DMS153 treated with DMSO at 0.1 percent for 48 hours (cell line): Measurements from ENCODE around the gene EME2.

ENCODE experiments used
- DNase-seq: peaks from one replicate; lab custom pipeline; 2025; ENCODE audit not compliant: unreplicated experiment; lab: John Stamatoyannopoulos, UW

EME2 gene

DNA sequence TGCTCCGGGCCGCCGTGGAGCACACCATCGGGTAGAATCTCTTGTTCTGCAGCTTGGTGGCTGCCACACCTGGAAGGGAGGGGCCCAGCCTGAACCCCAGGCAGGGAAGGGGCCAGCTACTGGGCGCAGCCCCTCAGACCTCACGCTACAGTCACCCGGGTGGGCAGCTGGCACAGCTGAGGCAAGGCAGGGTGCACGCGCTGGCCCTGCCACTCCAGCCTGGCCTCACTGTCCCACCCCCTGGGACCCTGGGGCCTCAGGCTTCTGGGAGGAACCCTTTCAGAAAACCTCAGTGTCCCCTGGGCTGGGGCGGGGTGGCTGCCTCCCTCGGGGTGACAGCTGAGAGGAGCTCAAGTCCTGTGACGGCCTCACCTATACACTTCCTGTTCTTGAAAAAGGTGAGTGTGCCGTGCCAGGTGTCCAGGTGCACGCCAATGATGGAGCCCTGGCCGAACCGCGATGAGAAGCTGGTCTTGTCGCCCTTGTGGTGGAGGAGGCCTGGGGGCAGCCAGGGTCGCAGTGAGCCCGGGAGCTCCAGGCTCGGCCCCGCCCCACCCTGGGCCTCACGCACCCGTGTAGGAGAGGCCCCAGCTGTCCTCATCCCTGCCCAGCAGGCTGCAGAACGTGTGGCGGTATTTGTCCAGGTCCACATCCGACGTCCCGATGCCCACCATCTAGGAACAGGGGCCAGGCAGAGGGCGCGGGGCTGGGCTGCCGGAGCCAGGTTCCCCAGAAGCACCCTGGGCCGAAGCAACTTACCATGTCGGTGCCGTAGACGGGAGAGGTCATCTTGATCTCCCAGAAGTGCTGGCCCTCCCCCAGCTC, 5.0 kb downstream of the EME2 start:
- no peak for DNase-seq

DNA sequence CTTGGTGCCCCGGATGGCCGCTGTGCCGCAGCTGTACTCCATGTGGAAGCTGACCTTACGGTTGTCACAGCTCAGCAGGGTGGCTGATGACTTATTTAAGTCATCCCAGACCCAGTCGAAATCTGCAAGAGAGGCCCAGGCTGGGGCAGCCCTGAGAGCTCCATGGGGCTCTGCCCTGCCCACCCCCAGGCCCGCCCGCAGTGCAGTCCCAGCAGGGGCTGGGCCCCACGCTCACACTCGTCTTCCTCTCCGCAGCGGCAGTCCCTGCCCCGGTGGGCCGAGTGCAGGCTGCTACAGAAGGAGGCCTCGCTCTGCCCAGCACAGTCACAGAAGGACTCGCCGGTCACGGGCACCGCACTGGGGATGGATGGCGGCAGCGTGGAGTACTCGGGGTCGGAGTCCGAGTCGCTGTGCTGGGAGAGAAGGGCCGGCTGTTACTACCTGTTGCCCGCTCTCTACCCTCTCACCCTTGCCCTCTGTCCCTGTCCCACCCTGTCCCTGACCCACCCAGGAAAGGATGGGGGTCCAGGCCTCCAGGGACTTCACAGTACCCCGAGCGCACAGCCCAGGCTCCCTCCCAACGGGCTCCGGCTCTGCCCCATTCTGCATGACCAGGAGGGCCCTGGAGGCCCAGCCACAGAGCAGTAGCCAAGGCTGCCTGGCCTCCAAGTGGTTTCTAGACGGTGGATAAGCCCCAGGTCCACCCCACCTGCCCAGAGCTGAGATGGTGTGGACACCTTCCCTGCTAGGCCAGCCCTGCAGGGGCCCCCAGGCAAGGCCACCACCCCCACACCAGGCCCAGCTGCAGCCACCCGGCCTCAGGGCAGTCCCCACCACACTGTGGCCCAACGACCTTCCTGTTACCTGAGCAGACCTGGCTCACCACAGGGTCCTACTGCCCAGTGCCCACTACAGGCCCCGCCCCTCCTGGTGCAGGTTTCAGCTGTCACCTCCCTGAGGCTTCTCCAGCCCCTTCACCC, 5.9 kb downstream of the EME2 start:
- no peak for DNase-seq

DNA sequence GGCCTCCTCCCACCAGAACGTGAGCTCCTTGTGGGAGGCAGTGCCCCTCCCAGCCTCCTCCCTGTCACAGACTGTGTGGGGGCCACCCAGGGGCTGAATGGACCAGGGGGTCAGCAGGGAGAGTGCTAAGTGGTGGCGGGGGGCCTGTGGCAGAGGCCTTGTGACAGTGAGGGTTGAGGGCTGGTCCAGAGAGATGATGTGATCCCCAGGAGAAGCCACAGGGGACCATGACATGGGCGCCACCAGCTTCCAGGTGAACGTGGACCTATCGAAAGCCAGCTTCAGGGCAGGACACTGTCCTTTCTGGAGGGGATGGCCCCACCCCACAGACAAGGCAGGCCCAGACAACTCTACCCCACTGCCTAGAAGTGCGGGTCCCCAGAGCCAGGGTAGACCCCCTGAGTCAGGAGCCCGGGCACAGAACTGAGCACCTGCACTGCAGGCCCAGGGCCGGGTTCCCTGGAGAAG, 6.7 kb downstream of the EME2 start:
- DNase-seq, result no peak

DNA sequence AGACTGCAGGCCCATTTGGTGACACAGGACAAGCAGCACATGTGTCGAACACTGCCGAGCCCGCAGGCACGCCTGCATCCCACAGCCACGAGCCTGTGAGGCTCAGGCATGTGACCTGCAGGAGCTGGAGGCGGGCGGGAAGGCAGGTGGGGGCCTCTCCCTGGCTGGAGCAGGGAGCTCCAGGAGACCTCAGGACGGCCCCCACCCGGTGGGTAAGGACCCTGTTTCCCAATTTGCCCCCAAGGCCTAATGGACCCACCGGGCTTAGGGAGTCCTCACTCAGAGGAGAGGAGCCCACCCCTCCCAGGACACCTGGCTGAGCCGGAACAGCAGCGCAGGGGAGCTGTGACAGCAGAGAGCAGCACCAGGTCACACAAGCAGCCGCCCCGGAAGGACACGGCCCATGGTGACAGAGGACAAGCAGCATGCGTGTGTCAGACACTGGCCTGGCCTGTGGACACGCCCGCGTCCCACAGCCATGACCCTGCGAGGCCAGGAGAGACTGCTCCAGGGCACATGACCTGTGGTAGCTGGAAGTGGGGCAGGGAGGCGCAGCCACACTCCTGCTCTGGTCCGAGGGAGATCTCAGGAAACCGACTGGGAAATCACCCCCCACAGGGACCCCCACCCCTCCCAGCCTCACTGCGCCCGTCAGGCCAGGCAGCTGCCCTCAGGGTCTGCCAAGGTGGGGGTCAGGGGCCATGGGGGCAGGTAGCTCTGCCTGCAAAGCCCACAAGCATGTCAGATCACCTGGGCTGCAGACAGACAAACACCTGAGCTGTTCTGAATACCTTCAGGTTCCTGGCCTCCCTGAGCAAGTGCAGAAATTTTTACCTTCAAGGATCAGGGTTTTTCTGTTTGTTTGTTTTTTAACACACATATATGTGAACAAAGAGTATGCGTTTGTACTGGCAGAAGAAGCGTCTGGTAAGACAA, 7.4 kb downstream of the EME2 start:
- no peak for DNase-seq

DNA sequence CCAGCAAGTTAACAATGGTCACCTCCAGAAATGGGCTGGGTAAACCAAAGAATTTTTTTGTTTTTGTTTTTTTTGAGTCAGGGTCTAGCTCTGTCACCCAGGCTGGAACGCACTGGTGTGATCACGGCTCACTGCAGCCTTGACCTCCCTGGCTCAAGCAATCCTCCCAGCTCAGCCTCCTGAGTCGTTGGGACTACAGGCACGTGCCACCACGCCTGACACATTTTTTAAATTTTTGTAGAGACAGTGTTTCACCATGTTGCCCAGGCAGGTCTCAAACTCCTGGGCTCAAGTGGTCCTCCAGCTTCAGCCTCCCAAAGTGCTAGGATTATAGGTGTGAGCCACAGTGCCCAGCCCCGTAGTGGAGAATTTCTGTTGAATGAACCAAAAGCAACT, 8.1 kb downstream of the EME2 start:
- no peak for DNase-seq

DNA sequence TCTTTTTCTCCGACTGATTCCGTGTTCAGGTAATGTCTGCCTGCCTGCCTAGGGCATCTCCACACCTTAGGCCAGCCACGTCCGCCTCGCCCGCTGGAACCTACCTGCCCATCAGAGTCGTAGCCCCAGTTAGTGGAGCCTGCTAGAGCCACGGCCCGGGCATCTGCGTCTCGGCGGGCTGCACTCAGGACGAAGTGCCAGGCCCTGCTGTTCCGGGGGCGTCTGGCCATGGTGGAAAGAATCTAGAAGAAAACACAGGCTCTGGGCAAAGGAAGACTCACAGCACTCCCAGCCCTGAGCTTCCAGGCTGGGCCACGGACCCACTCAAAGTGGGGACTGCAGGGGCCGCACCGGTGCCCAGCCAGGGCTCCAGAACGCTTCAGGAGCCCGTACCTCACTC, 8.6 kb downstream of the EME2 start:
- no peak for DNase-seq

DNA sequence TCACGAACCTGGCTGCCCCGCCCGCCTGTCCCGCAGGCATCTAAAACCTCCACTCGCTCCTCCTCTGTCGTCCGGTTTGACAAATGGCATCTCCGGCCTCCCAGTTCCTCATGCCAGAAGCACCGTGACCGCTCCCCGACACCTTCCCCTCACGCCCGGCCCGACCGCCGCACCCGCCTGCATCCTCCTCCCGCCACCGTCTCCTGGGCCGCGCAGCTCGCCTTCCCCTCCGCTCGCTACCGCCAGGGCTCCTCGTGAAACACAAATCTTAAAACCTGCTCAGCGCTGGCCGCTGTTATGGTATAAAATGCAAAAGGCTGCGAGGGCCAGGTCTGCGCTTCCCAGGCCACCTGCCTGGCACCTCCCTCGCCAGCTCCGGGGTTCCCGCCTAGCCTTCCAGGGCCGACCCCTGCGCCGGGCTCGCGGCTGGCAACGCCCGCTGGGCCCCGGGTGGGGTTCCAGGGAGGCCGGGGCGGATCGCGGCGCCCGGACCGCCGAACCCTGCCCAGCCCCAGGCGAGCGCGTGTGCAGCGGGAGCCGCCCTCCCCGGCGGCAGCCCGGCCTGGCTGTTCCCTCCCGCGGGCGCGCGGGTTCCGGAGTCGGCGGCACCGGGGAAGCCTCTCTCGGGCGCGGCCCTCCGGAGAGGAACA, 9.3 kb downstream of the EME2 start:
- DNase-seq, result no peak

DNA sequence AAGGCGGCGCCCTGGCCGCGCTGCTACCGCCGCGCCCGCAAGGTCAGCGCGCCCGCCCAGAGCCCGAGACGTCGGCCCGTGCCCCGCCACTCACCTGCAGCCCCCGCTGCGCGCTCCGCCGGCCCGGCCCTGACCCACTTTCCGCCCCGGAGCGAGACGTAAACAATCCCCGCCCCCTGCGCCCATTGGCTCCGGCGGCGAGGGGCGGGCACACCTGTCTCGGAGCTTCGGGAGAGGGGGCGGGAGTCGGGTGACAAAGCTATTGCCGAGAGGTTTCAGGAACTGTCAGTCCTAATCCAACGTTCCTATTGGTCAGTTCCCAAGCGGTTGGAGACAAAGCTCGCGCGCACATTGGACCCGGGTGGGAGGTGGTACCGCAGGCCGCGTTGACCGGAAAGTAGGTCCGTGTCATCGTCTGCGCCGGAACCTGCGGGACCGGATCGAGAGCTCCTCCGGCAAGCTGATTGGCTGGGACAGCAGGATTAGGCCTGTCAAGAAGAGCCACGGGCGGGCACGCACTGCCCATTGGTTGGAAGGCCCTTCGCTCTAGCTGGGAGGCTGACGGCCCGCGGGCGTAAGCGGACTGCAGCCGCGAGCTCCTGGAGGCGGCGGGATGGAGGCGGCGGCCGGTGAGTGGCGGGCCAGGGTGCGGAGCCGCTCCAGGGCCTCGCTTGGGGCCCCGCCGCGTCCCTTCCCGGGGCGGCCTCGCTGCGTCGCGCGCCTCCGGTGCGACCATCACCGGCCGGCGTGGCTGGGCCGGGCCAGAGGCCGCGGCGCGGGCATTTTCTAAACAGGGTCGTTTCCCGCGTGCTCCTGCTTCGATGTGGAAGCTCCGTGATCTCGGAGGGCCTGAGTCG, 10.0 kb downstream of the EME2 start, which contains the start of the genes NUBP2 and SPSB3:
TSS of gene NUBP2 (plus strand) at position 553 of the 857 bp plus-strand sequence. CDS start at position 614, 61 bp downstream.
TSS of gene SPSB3 (minus strand) at position 164 of the 857 bp plus-strand sequence. CDS start 1,088 bp downstream, outside the sequence.
- peak; percentile 99 for DNase-seq

DNA sequence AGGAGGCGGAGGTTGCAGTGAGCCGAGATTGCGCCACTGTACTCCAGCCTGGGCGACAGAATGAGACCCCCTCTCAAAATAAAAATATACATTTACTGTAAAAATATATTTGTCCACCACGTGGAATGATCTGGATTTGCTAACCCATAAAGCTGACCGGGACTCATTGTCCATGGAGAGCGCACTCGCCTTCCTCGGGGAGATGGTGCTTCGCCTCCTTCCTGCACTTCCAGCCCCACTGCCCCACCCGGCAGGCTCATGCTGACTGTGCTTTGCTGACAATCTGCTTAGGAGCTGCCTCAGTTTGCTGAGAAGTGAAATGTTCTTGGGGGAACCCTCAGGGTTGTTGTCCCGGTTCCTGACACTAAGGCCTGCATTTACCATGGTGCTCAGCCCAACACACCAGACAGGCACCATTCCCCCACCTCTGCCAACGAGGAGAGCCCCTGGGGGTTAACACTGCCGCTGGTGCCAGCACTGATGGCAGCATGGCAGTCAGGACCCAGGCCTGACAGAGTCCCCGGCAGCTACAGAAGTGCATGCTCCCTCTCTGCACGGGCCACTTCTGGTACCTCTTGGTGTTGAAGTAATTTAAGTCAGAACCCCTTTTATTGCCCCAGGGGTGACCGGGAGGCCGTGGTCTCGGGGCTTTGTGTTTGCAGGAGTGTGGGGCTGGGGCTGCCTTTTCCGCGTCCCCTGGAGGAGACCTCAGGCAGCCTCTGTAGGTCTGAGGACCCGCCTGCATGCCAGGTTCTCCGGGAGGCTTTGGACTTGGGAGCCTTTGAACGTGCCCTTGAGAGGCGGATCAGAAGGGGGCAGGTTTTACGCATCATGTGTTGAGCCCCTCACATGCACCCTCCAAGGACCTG, 12.6 kb downstream of the EME2 start:
- DNase-seq, result no peak

DNA sequence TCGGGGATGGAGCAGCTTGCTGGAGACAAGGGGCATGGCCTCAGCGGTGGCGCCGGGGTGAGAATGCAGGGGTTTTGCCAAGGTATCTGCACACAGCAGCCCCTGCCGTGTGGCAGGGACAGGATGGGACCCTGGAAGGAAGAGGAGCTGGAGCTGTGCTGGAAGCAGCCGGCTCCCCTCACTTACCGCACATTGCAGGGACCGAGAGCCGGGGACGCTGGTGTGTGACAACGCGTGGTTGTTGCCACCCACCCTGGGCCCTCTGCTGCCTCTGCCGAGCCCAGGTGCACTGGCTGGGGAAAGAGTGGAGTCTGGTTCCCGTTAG, 13.2 kb downstream of the EME2 start:
- no peak for DNase-seq

DNA sequence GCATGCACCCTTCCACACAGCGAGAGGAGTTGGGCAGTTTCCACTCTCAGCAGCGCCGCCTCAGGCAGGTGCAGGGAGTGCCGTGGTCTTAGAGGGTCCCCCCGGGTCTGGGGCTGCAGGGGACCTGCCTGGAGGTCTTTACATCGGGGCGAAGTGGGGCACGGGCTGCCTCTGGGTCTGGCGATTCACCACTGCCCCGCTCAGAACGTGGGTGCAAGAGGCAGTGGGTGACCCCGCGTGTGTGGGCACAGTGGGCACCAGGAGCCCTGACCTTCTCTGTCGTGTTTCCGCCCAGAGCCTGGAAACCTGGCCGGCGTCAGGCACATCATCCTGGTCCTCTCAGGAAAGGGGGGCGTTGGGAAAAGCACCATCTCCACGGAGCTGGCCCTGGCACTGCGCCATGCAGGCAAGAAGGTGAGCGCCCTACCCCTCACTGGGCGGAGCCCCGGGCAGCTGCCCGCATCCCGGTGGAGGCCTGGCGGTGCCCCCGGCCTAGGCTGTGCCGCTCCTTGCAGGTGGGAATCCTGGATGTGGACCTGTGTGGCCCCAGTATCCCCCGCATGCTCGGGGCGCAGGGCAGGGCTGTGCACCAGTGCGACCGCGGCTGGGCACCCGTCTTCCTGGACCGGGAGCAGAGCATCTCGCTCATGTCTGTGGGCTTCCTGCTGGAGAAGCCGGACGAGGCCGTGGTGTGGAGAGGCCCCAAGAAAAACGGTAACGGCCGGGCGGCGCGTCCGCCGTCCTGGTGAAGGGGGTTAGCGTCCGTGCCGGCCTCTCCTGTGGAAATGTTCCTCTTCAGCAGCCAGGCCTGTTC, 13.8 kb downstream of the EME2 start:
- DNase-seq, result no peak

DNA sequence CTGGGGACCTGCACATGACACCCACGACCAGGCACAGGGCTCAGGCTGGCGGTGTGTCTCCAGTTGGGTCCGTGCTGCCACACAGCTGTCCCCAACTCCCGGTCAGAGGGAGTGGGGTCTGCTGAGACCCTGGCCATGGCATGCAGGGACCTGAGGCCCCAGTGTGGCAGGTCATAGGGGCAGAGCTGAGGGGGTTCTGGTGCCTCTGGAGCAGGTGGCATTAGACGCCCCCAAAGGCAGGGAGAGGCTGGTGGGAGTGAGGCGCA, 14.4 kb downstream of the EME2 start:
- no peak for DNase-seq

DNA sequence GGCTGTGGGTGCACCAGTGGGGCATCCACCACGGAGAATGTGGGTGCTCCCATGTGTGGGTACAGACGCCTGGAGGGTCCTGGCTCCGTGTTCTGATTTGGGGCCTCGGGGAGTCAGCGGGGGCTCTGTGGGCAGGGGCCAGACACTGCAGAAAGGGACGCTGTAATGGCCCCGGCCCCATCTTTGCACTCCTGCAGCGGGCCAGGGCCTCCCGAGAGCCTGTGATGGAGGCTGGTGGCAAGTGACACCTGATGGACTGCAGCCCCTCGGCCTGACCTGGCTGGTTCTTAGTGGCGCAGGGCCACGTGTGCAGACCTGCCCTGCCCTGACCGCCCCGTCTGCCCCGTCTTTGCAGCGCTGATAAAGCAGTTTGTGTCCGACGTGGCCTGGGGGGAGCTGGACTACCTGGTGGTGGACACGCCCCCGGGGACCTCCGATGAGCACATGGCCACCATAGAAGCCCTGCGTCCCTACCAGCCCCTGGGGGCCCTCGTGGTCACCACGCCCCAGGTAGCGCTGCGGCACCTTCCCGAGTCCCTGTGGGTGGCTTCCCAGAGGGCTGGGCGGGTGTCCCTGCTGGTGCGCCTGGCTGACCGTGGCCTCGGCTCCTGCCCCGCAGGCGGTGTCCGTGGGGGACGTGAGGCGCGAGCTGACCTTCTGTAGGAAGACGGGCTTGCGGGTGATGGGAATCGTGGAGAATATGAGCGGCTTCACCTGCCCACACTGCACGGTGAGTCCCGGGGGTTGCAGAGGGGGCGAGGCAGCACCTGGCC, 14.9 kb downstream of the EME2 start:
- DNase-seq, result no peak

DNA sequence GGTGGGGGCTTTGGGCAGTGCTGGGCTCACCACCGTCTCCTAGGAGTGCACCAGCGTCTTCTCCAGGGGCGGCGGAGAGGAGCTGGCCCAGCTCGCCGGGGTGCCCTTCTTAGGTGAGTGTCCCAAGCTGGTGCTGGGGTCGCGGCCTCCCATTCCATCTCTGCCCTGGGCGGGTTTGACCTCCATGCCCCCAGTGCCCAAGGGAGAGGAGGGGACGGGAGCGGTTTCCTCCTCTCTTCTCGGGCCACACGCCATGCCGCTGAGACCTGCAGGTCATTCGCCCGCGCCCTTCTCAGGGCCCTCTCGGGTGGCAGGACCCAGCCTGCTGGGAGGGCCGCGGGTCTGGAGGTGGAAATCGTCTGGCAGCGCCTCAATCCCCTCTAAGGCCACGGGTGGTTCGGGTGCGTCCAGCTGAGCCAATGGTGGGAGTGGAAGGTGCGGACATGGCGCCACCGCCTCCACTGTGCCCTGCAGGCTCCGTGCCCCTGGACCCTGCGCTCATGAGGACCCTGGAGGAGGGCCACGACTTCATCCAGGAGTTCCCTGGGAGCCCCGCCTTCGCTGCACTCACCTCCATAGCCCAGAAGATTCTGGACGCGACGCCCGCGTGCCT, 15.6 kb downstream of the EME2 start:
- no peak for DNase-seq

DNA sequence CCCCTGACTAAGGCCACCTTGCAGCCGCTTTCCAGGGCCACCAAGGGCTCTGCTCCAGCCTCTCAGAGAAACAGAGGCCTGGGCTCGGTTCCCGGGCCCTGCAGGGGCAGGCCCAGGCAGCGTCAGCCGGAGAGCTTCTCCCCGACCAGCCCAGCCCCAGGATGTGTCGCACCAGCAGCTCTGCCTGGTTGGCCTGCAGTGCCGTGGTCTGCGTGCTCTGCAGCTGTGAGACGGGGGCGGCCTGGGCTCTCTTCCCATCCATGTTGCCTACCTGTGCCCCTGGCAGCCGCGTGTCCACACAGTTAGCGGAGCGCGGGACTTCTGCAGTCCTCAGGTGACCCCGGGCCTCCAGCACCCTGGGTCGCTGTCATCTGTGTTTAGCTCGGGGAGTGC, 16.1 kb downstream of the EME2 start:
- no peak for DNase-seq

DNA sequence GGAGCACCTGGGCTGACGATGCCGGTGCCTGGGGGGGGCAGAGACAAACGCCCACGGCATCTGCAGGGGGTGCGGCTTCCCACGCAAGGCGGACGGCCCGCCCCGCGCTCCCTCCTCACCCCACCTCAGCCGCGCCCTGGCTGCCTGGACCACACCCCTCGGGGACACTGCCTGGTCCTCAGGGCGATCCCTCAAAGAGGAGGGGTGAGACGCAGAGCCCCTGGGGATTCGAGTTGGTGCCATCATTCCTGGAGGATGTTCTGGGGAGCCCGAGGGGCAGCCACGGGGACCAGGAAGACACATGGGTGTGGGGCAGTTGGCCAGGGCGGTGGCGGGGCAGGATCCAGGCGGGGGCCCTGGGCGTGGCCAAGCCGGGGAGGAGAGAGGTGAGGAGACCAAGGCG, 17.0 kb downstream of the EME2 start:
- DNase-seq, result no peak

DNA sequence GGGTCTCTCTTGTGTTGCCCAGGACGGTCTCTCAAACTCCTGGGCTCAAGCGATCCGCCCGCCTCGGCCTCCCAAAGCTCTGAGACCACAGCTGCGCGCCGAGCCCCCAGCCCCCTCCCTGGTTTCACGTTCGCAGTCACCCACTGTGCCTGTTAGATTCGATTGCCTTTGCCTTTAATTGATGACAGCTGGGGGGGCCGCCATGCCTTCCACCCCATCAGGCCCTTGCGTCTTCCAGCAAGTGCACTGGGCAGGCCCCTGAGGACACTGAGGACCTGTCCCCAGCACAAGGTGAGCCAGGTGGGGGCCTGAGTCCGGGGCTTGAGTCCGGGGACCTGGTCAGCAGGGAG, 17.6 kb downstream of the EME2 start:
- no peak for DNase-seq
